IPS DF 4.7 (cell line): ENCODE data around the gene HOGA1.
A peak's percentile ranks its signal among the peaks of the same experiment; 100 is the strongest.
"Not testable (repeated sequence)": the region's sequence is repeated elsewhere in the genome, so short reads cannot be mapped to it uniquely, and the experiment has no call there.

Experiments used
- DNase-seq: peaks from one replicate; pipeline ENCODE4 v3.0.0-alpha.2; 2013; ENCODE audit warnings: low spot score; ENCODE audit errors: extremely low read depth

The HOGA1 gene

DNA sequence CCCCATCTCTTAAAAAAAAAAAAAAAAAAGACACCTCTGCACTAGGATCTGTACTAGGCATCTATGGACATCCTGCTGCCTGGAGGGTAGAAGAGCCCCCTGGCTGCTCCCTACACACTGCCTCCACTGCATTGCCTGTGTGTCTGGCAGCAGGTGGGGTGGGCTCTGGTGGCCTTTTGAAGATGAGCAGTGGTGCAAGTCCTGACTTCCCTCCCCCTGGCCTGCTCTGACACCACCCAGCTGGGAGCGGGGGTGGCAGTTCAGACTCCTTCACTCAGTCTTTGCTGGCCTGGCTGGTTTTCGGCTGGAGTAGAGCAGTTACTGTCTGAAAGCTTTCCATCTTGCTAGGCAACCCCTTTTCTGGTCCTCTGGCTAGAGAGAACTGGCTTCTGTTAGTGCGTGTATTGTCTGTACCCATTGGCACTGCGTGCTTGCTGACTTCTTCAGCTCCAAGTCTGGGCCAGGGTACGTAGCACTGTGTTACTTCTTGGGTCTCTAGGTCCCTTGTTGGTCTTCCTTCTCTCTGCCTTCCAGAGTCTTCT is 23.0 kb downstream of the HOGA1 start:
- DNase-seq: no peak

DNA sequence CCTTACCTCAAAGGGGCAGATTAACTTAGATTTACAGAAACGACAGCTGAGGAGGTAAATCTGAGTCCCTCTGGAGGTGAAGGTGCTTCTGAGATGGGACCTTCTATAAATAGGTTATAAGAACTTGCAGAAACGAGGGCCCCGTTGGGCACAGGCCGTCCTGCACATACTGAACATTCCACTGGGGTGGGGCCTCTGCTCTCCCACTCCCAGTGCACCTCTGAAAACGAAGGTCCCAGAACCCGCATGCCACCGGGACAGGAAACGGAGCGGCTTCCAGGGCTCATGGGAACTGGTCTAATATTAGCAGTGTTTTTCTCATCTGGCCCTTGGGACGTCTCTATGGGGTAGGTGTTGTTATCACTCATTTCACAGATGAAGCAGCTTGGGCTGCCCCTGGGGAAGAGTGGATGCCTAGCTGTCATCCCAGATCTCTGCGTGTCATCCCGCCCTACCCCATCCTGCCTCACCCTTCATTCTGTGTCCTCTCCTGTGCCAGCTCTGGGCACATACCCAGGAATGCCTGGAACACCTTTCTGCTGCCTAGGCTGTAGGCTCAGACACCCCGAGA is 24.9 kb downstream of the HOGA1 start:
- no peak for DNase-seq

DNA sequence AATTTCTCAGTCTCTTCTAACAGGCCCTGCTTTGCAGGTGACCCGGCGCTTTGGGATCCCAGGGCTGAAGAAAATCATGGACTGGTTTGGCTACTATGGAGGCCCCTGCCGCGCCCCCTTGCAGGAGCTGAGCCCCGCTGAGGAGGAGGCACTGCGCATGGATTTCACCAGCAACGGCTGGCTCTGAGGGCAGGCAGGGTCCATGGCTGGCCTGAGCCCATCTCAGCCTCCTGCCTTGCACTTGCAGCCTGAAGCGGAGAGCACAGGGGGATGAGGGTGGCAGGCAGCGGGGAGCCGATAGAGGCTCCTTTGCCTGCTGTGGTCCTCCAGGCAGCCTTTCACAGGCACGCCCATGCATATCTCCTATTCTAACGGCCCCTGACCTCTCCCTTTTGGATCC is 27.3 kb downstream of the HOGA1 start:
- DNase-seq: no peak

DNA sequence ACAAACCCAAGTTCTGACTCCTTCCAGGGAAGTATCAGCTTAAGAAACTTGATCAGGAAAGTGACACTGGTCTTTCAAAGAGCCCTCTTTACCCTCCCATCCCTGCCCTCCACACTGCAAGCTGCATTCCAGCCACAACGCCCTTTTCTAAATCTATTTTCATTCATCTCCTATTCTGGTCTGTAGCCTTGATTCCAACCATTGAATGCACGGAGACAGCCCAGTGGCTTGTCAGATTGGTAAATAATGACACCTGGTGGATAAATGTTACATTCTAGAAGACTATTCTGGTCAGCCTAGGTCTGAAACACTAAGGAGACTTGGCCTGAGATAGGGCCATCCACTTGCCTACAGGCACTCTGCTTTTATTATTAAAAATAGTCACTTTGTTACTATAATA is 28.2 kb downstream of the HOGA1 start:
- peak; percentile 53 for DNase-seq

DNA sequence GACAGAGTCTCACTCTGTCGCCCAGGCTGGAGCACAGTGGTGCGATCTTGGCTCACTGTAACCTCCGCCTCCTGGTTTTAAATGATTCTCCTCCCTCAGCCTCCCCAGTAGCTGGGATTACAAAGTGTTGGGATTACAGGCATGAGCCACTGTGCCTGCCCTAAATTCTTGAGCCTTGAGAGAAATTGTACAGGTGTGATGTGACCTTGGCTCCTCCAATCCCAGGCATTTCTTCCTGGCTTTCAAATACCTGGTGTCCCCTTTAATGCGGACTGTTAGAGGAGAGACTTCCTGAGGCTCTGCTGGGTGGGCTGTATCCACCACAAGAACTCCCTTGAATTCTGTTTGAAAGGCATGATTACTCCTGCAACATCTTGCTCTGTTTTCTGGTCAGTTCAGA is 34.1 kb downstream of the HOGA1 start:
- DNase-seq: no peak

DNA sequence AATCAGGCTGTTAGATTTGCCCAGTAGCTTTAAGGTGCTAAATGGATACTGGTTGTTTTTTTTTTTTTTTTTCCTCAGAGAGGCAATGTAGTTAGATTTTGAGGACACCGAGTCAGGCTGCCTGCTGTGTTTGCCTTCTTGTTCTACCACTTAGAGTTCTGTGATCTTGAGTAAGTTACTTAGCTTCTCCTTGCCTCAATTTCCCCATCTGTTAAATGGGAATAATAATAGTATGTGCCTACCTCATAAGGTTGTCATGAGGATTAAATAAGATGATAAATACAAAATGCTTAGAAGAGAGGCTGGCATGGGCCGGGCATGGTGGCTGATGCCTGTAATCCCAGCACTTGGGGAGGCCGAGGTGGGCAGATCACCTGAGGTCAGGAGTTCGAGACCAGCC is 34.5 kb downstream of the HOGA1 start:
- no peak for DNase-seq

DNA sequence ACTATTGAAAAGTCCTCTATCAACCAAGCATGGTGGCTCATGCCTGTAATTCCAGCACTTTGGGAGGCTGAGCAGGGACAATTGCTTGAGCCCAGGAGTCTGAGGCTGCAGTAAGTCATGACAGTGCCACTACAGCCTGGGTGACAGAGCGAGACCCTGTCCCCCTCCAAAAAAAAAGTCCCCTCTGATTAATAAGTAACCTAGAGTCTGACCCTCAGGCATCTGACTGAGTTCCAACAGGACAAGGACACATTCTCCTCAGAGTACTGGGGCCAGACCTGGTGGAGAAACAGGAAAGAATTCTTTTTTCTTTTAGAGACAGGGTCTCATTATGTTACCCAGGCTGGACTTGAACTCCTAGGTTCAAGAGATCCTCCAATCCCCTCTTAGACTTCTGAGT is 39.1 kb downstream of the HOGA1 start:
- DNase-seq: no peak

DNA sequence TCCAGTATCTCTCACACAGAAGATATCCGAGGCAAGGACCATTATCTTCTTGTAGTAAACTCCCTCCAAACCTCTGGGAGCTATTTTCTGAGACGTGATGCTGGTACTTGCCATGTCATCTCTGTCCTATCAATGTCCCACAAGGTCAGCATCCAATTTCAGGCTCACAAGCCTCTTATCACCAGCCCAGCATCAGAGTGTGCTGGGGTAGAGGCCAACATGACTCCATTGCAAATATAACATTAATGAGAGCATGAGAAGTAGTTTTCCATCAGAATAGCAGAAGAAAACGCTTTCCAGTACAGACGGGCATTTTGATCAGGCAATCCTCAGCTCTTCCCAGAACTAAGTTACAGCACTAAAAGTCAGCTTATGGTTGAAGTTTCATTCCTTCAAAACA is 43.5 kb downstream of the HOGA1 start:
- DNase-seq: no peak

DNA sequence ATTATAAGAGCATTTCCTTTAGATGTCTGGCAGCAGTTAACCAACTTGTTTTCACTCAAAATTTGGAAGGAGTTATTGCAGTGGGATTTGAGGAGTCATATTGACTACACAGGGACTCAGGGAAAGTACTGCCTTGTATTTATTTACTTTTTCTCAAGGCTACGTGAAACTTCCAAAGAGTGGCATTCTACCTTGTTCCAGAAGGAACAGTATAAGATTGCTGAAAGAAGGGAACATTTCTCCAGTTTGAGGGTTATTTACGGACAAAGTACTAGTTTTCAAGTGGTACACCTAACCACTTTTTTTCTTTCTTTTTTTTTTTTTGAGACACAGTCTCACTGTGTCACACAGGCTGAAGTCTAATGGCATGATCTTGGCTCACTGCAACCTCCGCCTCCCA is 44.0 kb downstream of the HOGA1 start:
- DNase-seq: no peak

DNA sequence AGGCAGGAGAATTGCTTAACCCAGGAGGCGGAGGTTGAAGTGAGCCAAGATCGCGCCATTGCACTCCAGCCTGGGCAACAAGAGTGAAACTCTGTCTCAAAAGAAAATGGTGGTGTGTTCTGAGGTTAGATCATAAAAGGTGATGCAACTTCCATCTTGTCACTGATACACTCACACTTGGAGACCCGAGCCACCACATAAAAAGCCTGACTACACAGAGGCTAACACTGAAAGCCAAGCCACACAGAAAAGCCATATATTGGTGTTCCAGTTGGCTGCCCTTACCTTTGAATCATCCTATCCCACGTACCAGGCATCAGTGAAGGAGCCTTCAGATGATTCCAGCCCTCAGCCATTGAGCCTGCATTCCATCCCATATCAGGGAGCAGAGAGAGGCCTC is 45.1 kb downstream of the HOGA1 start:
- no peak for DNase-seq

DNA sequence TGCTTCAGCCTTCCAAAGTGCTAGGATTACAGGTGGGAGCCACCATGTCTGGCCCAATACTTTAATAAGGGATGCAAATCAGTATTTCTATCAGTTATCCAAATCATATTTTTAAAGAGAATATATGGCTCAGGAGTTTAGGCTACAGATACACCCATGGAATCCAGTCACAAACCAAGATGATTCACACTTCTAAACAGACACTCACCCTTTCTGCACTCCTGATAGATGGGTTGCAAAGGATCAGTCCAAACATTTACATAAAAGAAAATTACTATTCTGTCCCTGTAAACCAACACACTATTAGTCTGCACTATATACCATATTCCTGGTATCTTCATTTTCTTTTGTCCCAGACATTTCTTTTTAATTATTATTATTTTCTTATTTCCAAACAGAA is 46.9 kb downstream of the HOGA1 start:
- no peak for DNase-seq

DNA sequence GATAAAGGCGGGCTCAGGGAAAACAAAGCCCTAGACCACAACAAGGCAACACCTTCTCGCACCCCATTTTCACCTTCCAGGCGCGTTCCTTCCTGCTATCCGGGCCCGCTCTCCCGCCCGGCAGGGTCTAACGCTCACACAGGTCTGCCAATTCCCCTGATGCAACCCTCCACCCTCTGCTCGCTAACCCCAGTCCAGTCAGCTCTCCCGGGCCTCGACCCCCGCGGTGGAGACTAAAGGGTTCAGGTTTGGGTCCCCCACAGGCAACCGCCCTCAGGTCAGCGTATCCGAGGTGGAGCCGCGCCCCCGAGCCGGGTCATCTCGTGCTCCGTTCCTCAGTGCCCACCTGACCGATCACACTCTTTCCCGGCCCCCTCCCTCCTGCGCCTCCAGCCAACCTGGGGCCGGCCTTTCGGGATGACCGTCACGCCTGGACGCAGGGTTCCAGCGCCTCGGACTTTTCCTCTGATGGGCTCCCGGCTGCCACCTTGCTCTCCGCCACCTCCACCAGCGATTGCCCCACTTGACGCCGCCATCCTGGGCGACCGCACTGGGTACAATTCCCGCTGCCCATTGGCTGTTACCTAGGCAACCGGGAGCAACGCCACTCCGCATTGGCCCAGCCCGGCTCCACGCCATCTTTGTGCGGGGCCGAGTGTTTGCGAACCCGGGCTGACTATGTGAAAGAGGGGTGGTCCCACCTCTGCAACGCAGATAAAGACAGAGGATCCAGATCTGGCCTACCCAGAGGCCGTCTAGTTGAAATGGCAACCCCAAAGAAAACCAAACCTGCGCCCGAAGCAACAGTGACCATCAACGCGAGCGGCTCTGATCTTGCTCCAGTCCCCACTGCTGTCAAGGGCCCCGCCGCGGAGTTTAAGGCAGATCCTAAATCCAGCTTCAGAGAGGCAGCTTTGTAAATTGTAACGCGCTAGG is 49.0 kb downstream of the HOGA1 start, which contains the start of gene MORN4:
TSS of gene MORN4 (minus strand) at position 552 of the 936 bp plus-strand sequence. CDS start 13,847 bp downstream, outside the sequence.
- DNase-seq: peak; percentile 86

DNA sequence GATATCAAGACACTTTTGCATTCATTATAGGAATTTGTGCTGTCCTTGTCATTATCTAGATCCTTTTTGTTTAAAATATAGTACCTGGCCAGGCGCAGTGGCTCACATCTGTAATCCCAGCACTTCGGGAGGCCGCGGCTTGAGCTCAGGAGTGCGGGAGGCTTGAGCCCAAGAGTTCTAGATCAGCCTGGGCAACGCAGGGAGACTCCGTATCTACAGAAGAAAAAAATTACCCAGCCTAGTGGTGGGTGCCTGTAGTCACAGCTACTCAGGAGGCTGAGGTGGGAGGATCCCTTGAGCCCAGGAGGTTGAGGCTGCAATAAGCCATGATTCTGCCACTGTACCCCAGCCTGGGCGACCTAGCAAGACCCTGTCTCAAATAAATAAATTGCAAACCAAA is 49.7 kb downstream of the HOGA1 start:
- DNase-seq: no peak

DNA sequence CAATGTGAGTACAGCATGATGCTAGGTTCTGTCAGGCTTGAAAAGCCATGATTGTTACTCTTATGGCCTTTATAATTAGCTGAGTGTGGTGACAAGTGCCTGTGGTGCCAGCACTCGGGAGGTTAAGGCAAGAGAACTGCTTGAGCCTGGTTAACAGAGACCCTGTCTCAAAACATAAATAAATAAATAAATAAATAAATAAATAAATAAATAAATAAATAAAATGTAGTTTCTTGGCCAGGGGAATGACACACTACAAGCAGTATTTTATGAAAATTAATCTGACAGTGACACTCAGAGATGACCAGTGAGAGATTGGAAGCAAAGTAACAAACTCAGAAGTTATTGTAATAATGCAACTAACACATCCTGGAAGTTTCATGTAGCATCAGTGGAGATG is 51.4 kb downstream of the HOGA1 start:
- no peak for DNase-seq

DNA sequence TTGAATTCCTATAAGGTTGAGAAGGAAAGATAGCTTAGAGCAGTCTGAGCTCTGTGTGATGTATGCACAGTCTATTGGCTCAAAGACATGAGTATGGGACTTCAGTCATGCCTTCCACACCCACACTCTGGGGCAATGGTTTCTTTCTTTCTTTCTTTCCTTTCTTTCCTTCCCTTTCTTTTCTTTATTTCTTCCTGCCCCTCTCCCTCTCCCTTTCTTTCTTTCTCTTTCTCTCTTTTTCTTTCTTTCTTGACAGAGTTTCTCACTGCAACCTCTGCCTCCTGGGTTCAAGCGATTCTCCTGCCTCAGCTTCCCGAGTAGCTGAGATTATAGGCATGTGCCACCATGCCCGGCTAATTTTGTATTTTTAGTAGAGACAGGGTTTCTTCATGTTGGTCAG is 54.9 kb downstream of the HOGA1 start:
- DNase-seq: not testable (repeated sequence)

DNA sequence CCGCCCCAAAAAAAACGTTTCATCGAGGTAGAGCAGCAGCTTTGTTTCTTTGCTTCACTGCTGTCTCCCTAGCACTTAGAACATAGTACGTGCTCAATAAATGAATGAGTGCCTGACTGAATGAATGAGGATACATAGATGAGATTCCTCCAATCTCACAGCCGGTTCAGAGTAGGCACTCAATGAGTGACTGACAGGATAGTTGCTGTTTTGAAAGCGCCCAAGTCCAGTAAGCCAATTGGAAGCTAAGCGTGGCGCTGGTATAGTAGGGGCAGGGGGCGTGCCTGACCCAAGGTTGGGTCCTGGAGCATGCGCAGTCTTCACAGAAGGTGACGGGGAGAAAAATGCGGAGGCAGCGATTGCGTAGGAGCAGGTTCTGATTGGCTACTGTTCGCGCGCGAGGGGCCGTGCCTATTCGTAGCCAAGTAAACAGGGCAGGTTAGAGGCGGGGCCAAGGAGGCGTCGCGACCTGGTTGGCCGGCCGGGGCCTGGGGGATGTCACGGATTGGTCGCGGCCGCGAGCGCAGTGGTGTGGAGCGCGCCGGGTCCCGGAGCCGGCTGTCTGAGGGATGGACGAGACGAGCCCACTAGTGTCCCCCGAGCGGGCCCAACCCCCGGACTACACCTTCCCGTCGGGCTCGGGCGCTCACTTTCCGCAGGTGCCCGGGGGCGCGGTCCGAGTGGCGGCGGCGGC is 56.1 kb downstream of the HOGA1 start, which contains the start of gene PI4K2A:
TSS of gene PI4K2A (plus strand) at position 498 of the 694 bp plus-strand sequence. CDS start at position 570, 72 bp downstream.
- DNase-seq: peak; percentile 97

DNA sequence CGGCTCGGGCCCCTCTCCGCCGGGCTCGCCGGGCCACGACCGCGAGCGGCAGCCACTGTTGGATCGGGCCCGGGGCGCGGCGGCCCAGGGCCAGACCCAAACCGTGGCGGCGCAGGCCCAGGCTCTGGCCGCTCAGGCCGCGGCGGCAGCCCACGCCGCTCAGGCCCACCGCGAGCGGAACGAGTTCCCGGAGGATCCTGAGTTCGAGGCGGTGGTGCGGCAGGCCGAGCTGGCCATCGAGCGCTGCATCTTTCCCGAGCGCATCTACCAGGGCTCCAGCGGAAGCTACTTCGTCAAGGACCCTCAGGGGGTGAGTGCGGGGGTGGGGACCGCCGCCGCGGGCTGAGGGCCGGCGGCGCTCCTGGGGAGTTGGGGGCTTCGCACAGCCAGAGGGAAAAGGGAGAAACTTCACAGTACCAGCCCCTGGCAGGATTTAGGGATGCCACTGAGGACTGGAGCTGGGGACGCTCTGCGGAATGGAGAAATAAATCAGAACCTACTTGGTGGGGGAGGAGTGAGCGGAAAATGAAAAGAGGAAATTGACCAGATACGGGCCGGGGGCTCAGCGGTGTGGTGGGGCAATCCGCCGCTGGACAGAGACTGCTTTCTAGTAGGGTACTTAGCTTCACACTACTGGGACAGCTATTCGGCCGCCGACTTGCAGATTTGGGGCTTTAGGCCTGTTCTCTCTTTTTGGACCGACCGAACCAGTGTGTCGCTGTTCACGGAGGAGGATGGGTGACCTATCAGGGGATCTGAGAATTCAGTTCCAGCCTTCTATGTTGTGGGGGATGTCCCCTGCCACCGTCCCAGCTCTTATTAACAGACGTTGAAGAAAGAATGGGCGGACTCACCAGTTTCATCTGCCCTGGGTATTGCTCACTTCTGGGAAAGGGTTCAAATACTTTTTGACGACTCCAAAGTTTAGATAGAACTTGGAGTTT is 57.0 kb downstream of the HOGA1 start:
- no peak for DNase-seq

DNA sequence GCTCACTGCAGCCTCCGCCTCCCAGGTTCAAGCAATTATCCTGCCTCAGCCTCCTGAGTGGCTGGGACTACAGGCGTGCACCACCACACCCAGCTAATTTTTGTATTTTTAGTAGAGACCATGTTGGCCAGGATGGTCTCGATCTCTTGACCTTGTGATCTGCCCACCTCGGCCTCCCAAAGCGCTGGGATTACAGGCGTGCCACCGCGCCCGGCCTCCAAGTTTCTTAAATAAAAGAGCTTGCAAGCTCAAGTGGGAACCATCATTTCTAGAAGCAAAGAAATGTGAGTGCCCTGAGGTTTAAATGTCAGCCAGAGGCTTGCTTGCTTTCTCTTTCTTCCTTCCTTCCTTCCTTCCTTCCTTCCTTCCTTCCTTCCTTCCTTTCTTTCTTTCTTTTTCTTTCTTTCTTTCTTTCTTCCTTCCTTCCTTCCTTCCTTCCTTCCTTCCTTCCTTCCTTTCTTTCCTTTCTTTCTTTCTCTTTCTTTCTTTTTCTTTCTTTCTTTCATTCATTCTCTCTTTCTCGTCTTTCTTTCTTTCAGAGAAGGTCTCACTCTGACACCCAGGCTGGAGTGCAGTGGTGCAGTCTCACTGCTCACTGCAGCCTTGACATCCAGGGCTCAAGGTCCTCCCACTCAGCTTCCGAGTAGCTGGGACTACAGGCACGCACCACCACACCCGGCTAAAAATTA is 58.4 kb downstream of the HOGA1 start:
- DNase-seq: not testable (repeated sequence)

DNA sequence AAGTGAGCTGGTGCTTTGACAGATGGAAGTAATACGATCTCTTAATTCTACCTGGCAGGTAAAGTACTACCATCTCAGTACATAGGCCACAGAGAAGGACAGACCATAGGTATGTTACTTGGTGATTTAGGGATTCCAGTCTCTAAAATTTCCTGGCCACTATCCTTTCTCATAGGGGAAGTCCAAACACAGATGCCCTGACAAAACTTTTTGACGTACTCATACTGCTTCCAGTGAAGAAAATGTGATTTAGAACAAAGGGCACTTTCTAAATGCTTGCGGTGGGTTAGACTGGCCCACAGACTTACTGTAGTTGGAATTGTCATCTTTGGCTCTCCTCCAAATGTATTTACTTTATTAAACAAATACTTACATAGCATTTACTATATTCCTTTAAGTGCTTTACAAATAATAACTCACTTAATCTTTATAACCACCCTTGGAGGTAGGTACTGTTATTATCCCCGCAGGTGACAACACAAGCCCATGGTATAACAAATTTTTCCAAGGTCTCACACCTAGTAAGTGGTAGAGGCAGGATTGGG is 59.3 kb downstream of the HOGA1 start:
- no peak for DNase-seq

DNA sequence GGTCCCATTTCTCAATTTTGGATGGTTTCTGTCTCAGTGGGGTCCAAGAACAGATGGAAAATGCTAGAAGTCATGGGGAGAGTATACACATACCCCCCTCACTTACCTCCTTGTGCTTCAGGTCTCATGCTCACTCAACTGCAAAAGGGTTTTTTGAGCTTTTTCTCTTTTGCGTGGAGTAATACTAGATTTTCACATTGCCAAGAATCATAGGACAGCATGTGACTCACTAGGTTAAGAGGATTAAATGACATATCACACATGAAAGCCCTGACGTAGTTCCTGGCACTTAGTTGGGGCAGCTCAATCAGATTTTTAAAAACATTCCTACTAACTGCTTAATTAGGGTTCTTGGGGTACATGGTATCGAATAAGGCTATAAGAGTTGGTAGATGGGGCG is 60.7 kb downstream of the HOGA1 start:
- no peak for DNase-seq
